ENCODE results near the gene FAM117A.
"Not testable (repeated sequence)": the region's sequence is repeated elsewhere in the genome, so short reads cannot be mapped to it uniquely, and the experiment has no call there.

FAM117A gene

GRCh38 chr17:49762151-49762941 is 1.6 kb downstream of the FAM117A start:
- DNase-seq, result no peak

GRCh38 chr17:49760932-49761558 is 2.9 kb downstream of the FAM117A start:
- DNase-seq, result no peak

GRCh38 chr17:49760296-49760695 is 3.6 kb downstream of the FAM117A start:
- no peak for DNase-seq

DNA sequence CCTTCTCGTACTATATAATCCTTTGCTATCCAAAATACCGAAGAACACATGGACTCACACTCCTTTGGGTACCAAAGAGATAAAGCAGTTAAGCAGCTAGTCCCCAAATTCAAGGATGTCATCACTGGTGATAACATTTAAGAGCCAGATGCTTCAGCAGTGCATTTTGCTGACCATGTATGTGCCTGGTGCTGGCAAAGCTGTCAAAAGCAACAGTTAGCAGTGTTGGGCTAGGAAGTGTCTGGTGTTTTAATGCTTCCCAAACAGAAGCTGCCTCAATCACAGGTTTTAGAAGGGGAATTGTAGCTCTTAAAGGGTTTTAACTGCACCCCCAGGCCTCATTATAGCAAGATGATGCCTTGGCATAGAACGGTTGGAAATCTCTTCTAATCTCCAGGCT is 4.7 kb downstream of the FAM117A start:
- no peak for DNase-seq

DNA sequence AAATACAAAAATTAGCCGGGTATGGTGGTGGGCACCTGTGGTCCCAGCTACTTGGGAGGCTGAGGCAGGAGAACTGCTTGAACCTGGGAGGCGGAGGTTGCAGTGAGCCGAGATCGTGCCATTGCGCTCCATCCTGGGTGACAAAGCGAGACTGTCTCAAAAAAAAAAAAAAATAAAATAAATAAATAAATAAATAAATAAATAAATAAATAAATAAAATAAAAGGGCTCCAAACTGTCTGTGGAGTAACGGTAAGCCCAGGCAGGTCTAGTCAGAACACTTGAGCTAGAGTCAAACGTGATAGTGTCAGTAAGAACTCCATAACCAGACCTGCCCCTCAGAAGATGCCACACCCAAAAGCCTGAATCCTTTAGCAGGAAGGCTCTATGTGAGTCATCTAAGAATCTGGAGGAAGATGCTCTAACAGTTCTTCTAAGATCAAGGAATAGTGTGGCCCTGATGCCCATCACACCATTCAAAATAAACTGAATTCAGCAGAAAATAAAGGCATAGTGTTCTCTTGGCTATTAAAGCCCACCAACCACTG is 5.4 kb downstream of the FAM117A start:
- not testable (repeated sequence) for DNase-seq

DNA sequence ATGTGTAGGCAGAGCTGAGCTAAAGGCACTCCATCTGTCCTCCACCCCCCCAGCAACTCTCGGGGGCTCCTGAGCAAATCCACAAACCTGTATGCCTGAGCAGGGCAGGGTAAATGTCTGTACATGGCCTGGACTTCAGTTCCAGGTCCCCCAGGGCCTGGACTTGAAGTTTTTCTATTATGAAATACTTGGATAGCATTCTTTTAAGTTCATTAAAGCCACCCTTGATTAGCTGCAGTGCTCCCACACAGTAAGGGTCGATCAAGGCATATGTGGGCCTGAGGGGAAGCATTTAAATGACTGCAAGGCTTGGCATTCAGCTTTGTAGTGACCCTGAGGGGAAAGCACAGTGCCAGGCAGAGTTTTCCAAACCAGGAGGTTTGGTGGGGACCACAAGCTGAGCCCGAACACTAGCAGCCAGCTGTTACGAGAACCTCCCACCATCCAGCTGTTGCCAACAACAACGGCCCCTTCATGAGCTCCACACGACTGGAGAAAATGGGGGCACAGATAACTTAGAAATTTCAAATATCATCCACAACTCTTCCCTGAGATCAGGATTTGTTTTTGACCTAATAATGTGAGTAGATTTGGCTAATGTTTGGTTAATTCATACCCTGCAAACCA is 6.7 kb downstream of the FAM117A start:
- DNase-seq, result no peak

DNA sequence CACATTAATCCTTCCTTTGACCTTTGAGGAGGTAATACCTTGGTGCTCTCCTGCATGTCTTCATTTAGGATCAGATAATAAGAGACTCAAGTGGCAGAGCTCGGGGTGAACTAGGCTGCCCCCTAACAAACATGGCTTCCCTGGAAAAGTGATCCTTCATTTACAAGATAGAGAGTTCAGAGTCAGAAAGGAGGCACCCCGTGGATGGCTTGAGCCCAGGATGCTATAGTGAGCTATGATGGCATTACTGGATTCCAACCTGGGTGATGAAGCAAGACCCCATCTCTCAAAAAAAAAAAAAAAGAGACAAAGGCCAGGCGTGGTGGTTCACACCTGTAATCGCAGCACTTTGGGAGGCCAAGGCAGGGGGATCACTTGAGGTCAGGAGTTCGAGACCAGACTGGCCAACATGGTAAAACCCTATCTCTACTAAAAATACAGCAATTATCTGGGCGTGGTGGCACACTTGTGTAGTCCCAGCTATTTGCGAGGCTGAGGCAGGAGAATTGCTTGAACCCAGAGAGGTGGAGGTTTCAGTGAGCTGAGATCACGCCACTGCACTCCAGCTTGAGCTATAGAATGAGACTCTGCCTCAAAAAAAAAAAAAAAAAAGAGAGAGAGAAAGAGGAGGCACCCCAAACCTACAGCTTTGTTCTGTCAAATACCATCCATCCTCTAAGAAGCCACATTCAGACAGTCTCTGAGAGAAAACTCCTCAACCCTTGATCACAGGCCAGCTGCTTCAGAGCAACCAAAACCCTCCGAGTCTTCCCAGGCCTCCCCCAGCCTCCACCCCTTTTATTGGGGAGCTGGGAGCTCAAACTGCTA is 7.4 kb downstream of the FAM117A start:
- DNase-seq, result no peak

GRCh38 chr17:49755663-49756283 is 8.2 kb downstream of the FAM117A start:
- no peak for DNase-seq

GRCh38 chr17:49753959-49754391 is 10.0 kb downstream of the FAM117A start:
- no peak for DNase-seq

DNA sequence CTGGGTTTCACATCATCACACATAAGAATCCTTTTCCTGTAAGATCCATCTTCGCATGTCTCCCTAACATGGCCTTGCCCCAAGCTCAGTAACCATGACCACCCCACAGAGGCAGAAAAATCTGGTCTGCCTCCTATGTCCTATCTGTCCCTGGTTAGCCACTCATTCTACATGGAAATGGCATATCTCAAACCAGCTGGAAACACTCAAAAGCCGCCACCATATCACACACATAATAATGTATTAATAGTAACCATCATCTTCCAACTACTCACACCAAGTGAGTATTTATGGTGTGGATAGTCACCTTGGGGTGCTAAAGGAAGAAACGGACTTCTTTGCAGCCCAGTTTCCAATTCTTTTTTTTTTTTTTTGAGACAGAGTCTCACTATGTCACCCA is 11.4 kb downstream of the FAM117A start:
- DNase-seq, result no peak

DNA sequence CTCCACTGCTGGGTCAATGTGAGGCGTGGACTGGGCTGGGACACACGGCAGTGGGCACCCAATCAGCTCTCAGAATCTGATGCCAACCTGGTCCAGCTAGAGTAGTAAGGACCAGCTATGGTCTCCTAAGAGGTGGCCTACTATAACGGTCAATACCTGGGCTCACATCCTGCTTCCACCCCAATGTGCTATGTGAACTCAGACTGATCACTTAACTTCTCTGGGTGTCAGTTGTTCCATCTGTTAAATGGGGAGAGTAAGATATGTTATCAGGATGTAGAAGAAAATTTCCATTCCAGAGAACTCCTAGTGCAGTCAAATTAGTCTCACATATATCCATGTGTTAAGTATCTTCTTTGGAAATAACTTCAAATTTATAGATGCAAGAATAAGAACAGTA is 14.2 kb downstream of the FAM117A start:
- no peak for DNase-seq

- no peak for DNase-seq
Observed at GRCh38 chr17:49748791-49749190, 15.1 kb downstream of the FAM117A start.

DNA sequence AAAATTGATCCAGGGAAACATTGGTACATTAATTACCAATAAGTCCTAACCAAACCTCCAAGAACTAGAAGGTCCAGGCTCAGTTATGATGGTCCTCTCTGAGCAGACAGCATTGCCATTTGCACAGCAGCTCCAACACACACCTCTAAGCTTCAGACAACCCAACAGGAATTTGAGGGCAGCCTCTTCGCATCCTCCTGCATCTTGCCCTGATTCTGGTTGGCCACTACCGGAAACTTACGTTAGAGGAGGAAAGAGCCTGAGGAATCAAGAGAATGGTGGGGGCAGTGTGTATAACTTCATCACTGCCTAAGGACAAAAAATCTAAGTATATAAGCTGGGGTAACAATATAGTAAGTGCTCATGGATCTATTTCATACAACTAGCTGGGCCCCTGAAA is 15.7 kb downstream of the FAM117A start:
- no peak for DNase-seq

- DNase-seq, result no peak
Observed at GRCh38 chr17:49747632-49748031, 16.3 kb downstream of the FAM117A start.

GRCh38 chr17:49746791-49747490 is 17.0 kb downstream of the FAM117A start:
- DNase-seq, result no peak

GRCh38 chr17:49745175-49746139 is 18.5 kb downstream of the FAM117A start:
- no peak for DNase-seq

DNA sequence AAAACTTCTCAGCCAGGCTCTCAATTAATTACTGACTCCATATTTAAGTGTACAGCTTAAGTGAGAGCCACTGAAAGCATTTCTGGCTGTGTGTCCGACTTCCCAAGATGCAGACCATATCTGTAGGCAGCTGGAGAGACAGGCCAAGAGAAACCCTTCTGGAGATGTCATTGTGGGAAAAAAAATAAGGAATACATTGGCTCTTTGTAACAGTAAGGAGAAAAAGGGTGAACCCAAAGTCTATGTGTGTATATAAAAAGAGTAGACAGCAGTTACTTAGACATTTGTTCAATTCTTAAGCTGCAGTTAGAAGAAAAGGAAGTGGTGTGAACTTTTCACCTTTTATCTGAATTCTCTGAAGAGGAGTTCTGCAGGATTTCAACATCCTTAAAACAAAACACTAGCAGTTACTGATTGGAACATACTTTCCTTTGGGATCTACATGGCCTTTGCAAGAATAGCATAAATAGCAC is 21.7 kb downstream of the FAM117A start:
- DNase-seq, result no peak

DNA sequence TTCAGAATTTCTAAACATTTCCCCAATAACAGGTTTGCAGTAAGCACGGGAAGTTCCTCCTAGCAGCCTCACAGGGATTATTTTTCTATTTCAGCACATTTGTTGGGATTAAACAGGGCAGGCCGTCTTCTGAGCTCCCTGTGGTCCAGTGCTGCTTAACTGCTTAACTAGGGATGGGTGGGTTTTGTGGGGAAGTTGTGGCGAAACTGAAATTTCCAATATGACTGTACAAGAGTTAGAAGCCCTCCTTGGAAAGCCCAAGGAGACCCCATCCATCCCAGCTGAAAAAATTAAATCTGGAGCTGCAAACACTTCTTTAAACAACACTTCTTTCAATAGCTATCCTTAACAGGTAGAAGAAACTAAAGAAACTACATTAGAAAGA is 22.2 kb downstream of the FAM117A start:
- no peak for DNase-seq

- DNase-seq, result no peak
Observed at GRCh38 chr17:49741009-49741691, 22.8 kb downstream of the FAM117A start.
